ENCODE data around the gene NIPAL1.
A peak's percentile ranks its signal among the peaks of the same experiment; 100 is the strongest.
"Not testable (repeated sequence)": the region's sequence is repeated elsewhere in the genome, so short reads cannot be mapped to it uniquely, and the experiment has no call there.

NIPAL1 gene

GRCh38 chr4:48016141-48017107 is at the start of gene NIPAL1, which contains the start of gene CNGA1:
Gene NIPAL1, plus strand, starts transcription at chr4:48016772. Its CDS starts 68 bp downstream, at chr4:48016840.
Gene CNGA1, minus strand, starts transcription at chr4:48016681. Its CDS starts 63,992 bp downstream, at chr4:47952689.
- peak; percentile 11 to 39 (median 30) for DNase-seq

GRCh38 chr4:47968847-47969246 is 47.7 kb upstream of the NIPAL1 start:
- no peak for DNase-seq

- no peak for DNase-seq
These were observed 44.4 kb upstream of the NIPAL1 start for GRCh38 chr4:47972181-47972580.

GRCh38 chr4:47972721-47973120 is 43.9 kb upstream of the NIPAL1 start:
- DNase-seq = no peak

GRCh38 chr4:47974566-47974965 is 42.0 kb upstream of the NIPAL1 start:
- no peak for DNase-seq

- no peak for DNase-seq
These were observed 26.4 kb upstream of the NIPAL1 start for GRCh38 chr4:47990145-47990544.

GRCh38 chr4:47992475-47992874 is 24.1 kb upstream of the NIPAL1 start:
- DNase-seq = not testable (repeated sequence)

- no peak for DNase-seq
These were observed 20.6 kb upstream of the NIPAL1 start for GRCh38 chr4:47996021-47996420.

GRCh38 chr4:48002267-48002666 is 14.3 kb upstream of the NIPAL1 start:
- no peak for DNase-seq

- peak in 1 of 4 experiments; percentile 15 for DNase-seq
These were observed 13.0 kb upstream of the NIPAL1 start for GRCh38 chr4:48003568-48003967.

GRCh38 chr4:48005781-48006180 is 10.8 kb upstream of the NIPAL1 start:
- no peak for DNase-seq

- DNase-seq = no peak
These were observed 8.5 kb upstream of the NIPAL1 start for GRCh38 chr4:48008021-48008596.

- not testable (repeated sequence) for DNase-seq
These were observed 5.7 kb upstream of the NIPAL1 start for GRCh38 chr4:48010906-48011305.

- DNase-seq = no peak
These were observed 4.8 kb upstream of the NIPAL1 start for GRCh38 chr4:48011722-48012121.

- DNase-seq = no peak
These were observed 3.7 kb upstream of the NIPAL1 start for GRCh38 chr4:48012824-48013223.

GRCh38 chr4:48015216-48015615 is 1.4 kb upstream of the NIPAL1 start:
- DNase-seq = no peak

GRCh38 chr4:48015678-48016077 is 894 bp upstream of the NIPAL1 start:
- no peak for DNase-seq

- DNase-seq = no peak
These were observed 568 bp downstream of the NIPAL1 start for GRCh38 chr4:48017108-48017571.

- no peak for DNase-seq
These were observed 1.5 kb downstream of the NIPAL1 start for GRCh38 chr4:48018112-48018511.

GRCh38 chr4:48021100-48021499 is 4.5 kb downstream of the NIPAL1 start:
- no peak for DNase-seq

GRCh38 chr4:48022192-48022799 is 5.7 kb downstream of the NIPAL1 start:
- no peak for DNase-seq

GRCh38 chr4:48024522-48024921 is 8.0 kb downstream of the NIPAL1 start:
- no peak for DNase-seq

GRCh38 chr4:48025005-48025404 is 8.4 kb downstream of the NIPAL1 start:
- no peak for DNase-seq

- DNase-seq = no peak
These were observed 11.1 kb downstream of the NIPAL1 start for GRCh38 chr4:48027653-48028052.

Measured in activated CD4-positive, CD25-positive, alpha-beta regulatory T cell (primary cell).